ENCODE results near the gene NEUROD6.

The NEUROD6 gene

DNA sequence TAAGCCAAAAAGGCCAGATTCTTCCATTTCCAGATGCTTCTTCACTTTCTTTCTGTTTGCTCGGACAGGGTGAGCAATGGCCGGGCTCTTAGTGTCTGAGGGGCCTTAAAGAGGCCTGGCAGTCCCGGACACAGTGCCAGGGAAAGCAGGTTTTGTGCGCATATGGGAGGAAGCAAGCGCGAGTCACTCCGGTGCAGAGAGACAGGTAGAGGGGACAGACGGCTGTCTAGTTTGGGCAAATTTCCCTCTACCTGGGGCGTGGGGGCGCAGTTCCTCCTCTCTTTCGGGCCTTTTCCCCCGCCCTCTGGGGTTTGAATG lies 4.7 kb downstream of the NEUROD6 start:
- no peak overlapping the region for H3K4me3 ChIP-seq (ENCODE audit: low read length)
- TF ChIP-seq, protein P1, sequence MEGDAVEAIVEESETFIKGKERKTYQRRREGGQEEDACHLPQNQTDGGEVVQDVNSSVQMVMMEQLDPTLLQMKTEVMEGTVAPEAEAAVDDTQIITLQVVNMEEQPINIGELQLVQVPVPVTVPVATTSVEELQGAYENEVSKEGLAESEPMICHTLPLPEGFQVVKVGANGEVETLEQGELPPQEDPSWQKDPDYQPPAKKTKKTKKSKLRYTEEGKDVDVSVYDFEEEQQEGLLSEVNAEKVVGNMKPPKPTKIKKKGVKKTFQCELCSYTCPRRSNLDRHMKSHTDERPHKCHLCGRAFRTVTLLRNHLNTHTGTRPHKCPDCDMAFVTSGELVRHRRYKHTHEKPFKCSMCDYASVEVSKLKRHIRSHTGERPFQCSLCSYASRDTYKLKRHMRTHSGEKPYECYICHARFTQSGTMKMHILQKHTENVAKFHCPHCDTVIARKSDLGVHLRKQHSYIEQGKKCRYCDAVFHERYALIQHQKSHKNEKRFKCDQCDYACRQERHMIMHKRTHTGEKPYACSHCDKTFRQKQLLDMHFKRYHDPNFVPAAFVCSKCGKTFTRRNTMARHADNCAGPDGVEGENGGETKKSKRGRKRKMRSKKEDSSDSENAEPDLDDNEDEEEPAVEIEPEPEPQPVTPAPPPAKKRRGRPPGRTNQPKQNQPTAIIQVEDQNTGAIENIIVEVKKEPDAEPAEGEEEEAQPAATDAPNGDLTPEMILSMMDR (conservative IDR thresholded peaks at IDR 0.05; ENCODE audit: low read length): no peak
- DNase-seq (ENCODE audit: low read depth): no peak

DNA sequence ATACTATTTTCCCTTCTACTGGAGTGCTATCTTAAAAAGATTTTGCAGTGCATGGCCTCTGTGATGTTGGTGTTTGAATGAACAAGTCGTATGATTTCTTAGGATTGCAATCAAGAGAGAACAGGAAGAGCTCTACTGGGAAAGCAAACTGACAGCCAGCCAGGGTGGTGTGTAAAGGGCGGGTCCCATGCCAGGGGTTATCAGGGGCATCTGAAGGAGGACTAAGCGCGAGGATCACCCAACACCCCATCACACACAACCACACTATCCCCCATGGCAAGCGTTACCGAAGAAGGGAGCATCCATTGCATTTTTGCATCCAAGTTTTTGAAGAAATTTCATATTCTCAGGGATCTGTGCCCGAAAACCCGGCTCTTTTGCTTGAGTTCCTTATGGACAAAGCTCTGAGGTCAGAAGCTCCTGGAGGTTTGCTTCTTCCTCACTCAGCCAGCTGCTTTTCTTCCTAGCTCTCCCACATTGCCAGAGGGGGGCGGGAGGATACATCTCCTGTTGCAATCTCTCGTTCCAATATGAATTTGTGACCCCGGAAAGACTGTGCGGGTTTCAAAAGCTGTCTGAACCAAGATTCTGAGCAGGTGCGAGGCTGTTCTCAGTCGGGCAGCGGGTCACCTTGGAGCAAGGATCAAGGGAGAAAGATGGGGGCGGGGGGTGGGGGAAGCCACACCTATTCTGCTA lies 5.2 kb downstream of the NEUROD6 start:
- TF ChIP-seq, protein P1 (conservative IDR thresholded peaks at IDR 0.05; ENCODE audit: low read length): no peak

DNA sequence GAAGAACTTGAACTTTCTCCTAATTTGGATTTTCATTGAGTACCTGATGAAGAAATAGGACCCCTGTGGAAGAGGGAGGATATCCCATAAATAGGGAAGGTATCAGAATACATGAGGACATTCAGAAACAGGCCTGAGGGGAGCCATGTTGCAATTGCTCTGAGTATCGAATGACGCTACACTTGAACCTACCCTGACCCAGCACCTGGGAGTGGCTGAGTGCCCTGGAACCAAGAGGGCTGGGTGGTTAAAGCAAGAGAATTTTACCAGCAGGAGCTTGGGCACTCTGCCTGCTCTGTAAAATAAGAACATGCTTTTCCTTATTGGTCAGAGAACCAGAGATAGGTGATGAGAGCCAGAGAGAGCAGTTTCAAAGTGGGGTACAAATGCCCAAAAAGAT lies 7.2 kb downstream of the NEUROD6 start:
- DNase-seq (ENCODE audit: low read depth): no peak
- H3K4me3 ChIP-seq (ENCODE audit: low read length): no peak overlapping the region
- TF ChIP-seq, protein P1 (conservative IDR thresholded peaks at IDR 0.05; ENCODE audit: low read length): no peak

More for the DNA sequence above, 5.2 kb downstream of the NEUROD6 start:
- no peak for DNase-seq (ENCODE audit: low read depth)
- no peak overlapping the region for H3K4me3 ChIP-seq (ENCODE audit: low read length)

DNA sequence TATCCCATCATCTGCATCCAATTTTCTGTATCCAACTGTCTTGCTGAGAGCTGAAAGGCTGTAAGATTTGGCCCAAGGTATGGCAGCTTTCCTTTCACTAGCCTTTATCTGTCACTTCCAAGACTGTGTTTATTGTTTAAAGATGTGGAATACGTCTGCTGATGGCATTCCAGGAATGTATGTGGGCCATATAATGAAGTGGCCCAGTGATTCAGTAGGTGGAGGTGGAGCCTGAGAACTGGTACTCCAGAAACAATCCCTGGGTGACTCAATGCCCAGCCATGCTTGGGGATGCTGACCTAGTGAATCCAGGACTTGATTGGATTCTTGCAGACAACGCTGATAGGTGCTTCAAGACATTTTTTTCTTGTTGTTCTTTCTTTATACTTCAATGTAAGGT lies 13.5 kb downstream of the NEUROD6 start:
- H3K4me3 ChIP-seq (ENCODE audit: low read length): no peak overlapping the region
- DNase-seq (ENCODE audit: low read depth): peak; percentile 1
- TF ChIP-seq, protein P1 (conservative IDR thresholded peaks at IDR 0.05; ENCODE audit: low read length): no peak

DNA sequence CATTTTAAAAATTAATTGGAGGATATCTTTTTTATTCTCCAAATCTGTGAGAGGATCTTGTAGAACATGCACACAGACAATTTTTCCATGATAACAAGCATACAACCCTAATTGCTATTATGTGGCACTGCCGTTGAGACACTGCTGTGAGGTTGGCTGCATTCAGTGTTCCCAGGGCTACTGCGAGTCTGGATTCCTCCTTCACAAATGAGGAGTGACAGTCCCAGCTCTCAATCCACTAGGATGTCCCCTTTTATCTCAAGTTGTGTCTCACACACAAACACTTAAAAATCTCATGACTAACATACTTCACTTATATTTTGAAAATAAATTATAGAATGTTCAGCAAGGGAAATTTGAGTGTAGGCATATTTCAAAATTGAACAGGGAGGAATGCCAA lies 14.1 kb downstream of the NEUROD6 start:
- DNase-seq (ENCODE audit: low read depth): no peak
- TF ChIP-seq, protein P1 (conservative IDR thresholded peaks at IDR 0.05; ENCODE audit: low read length): no peak
- no peak overlapping the region for H3K4me3 ChIP-seq (ENCODE audit: low read length)

DNA sequence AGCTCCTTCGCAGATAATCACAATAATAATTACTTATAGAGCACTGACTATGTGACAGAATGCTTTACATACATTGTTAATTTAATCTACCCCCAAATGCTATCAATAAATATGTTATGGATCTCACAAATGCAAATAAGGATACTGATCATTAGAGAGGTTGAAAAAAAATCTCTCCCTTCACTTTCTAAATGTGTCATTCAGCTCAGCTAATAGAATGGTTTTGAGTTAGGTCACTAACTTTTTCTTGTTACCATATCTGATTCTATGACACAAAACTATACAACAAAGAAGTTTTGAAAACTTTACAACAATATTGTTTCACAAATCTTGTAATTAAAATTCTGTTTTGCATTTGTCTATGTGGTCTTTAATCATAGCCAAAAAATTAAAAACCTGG lies 17.4 kb downstream of the NEUROD6 start:
- TF ChIP-seq, protein P1 (conservative IDR thresholded peaks at IDR 0.05; ENCODE audit: low read length): no peak
- no peak overlapping the region for H3K4me3 ChIP-seq (ENCODE audit: low read length)
- no peak for DNase-seq (ENCODE audit: low read depth)

DNA sequence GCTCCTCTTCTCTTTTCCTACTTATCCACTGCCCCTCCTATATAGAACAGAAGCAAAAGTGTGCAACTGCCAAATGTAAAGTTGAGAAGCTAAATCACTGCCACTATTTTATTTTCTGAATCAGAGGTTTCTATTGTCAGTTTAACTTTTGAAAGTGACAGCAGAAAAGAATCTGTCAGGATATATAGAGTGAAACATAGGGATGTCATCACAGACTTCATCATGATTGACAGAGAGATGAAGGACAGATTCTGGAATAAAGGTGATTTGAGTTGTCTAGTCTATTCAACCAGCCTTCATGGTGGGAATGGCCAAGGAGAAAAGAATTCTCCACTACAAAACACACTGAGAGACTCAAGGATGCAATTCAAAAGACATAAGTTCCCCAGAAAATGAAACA lies 19.9 kb downstream of the NEUROD6 start:
- DNase-seq (ENCODE audit: low read depth): no peak
- H3K4me3 ChIP-seq (ENCODE audit: low read length): no peak overlapping the region
- TF ChIP-seq, protein P1 (conservative IDR thresholded peaks at IDR 0.05; ENCODE audit: low read length): no peak

Data from AG10803 (cell line).